ENCODE data around the gene BCDIN3D.
A peak's percentile ranks its signal among the peaks of the same experiment; 100 is the strongest.

The BCDIN3D gene

DNA sequence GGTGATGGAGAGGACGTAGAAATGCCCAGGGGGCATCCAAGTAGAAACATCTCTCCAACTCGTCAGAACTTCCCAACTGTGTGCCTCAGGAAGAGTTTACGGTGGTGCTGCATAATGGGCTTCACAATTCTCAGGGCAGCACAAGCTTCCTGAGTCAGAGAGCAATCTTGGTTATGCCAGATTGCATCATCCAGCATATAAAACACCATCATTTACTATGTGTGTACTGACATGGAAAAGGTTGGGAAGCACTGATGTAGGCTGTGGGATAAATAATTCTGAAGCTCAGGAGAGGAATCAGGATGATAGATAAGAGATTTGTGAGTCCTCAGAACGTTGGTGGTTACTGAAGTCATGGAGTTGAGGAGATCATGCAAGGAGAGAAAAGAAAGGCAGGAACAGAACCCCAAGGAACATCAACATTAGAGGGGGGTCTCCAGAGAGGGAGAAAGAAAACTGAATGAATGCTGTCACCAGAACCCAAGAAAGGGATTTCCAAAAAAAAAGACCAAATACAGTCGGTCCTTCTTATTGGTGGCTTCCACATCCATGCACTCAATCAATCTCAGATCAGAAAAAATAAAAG lies 10.0 kb downstream of the BCDIN3D start:
- Histone ChIP-seq H3K79me2 (ENCODE audit: control insufficient read depth, low read length) (peaks cover 7% of the 10 kb centered on the region), H4K20me1 (ENCODE audit: control insufficient read depth, insufficient read depth, low read depth, low read length) (peaks cover 4% of the 10 kb centered on the region; the same call in 1 of the 2 replicates), H3K36me3 (ENCODE audit: control insufficient read depth, low read length) (peaks cover 1% of the 10 kb centered on the region; the same call in 1 of the 2 replicates), H3K9me2 (replicated peaks; ENCODE audit: control insufficient read depth, low read length) (no peaks in the 10 kb centered on the region), H3K4me3 (ENCODE audit: low read length) (no peak overlapping the region), H3K4me2 (ENCODE audit: low read length) (no peak overlapping the region), H3F3A (ENCODE audit: control insufficient read depth, insufficient read depth) (no peaks in the 10 kb centered on the region), H3K4me1 (ENCODE audit: control insufficient read depth, low read length) (peaks cover 10% of the 10 kb centered on the region), H3K27ac (ENCODE audit: low read depth, low read length) (no peak overlapping the region), H3K27me3 (ENCODE audit: control insufficient read depth, low read length) (no peaks in the 10 kb centered on the region), H3K9me3 (ENCODE audit: control insufficient read depth, insufficient read depth, low read length) (no peaks in the 10 kb centered on the region)
- no peak for TF ChIP-seq EZH2phosphoT487 (IDR thresholded peaks at IDR 0.05; ENCODE audit: borderline replicate concordance, low read length)
- TF ChIP-seq, protein P1, sequence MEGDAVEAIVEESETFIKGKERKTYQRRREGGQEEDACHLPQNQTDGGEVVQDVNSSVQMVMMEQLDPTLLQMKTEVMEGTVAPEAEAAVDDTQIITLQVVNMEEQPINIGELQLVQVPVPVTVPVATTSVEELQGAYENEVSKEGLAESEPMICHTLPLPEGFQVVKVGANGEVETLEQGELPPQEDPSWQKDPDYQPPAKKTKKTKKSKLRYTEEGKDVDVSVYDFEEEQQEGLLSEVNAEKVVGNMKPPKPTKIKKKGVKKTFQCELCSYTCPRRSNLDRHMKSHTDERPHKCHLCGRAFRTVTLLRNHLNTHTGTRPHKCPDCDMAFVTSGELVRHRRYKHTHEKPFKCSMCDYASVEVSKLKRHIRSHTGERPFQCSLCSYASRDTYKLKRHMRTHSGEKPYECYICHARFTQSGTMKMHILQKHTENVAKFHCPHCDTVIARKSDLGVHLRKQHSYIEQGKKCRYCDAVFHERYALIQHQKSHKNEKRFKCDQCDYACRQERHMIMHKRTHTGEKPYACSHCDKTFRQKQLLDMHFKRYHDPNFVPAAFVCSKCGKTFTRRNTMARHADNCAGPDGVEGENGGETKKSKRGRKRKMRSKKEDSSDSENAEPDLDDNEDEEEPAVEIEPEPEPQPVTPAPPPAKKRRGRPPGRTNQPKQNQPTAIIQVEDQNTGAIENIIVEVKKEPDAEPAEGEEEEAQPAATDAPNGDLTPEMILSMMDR (IDR thresholded peaks at IDR 0.05; ENCODE audit: low read depth, low read length, poor library complexity, severe bottlenecking), result no peak

DNA sequence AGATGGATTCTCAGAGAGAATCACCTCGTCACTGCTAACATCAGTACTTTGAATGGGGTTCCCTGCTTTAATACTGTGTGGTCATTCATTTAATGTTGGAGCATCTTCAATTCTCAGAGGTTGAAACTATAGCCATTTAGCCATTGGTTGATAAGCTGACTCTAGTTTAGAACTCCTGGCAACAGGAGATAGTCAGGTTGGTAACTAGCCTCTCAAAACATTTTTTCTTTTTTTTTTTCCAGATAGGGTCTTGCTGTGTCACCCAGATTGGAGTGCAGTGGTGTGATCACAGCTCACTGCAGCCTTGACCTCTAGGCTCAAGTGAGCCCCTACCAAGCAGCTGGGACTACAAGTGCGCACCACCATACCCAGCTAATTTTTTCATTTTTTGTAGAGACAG lies 11.2 kb downstream of the BCDIN3D start:
- H3K4me1 ChIP-seq (ENCODE audit: control insufficient read depth, low read length), result peaks cover 18% of the 10 kb centered on the region
- H3K27ac ChIP-seq (ENCODE audit: low read depth, low read length), result no peak overlapping the region
- H3F3A ChIP-seq (ENCODE audit: control insufficient read depth, insufficient read depth), result no peaks in the 10 kb centered on the region
- no peak for TF ChIP-seq EZH2phosphoT487 (IDR thresholded peaks at IDR 0.05; ENCODE audit: borderline replicate concordance, low read length)
- no peaks in the 10 kb centered on the region for H3K36me3 ChIP-seq (ENCODE audit: control insufficient read depth, low read length)
- H3K4me3 ChIP-seq (ENCODE audit: low read length), result no peak overlapping the region
- no peaks in the 10 kb centered on the region for H3K27me3 ChIP-seq (ENCODE audit: control insufficient read depth, low read length)
- no peaks in the 10 kb centered on the region for H3K9me2 ChIP-seq (replicated peaks; ENCODE audit: control insufficient read depth, low read length)
- H3K79me2 ChIP-seq (ENCODE audit: control insufficient read depth, low read length), result peaks cover 17% of the 10 kb centered on the region
- no peak overlapping the region for H3K4me2 ChIP-seq (ENCODE audit: low read length)
- no peaks in the 10 kb centered on the region for H3K9me3 ChIP-seq (ENCODE audit: control insufficient read depth, insufficient read depth, low read length)
- H4K20me1 ChIP-seq (ENCODE audit: control insufficient read depth, insufficient read depth, low read depth, low read length), result peaks cover 4% of the 10 kb centered on the region; the same call in 1 of the 2 replicates

DNA sequence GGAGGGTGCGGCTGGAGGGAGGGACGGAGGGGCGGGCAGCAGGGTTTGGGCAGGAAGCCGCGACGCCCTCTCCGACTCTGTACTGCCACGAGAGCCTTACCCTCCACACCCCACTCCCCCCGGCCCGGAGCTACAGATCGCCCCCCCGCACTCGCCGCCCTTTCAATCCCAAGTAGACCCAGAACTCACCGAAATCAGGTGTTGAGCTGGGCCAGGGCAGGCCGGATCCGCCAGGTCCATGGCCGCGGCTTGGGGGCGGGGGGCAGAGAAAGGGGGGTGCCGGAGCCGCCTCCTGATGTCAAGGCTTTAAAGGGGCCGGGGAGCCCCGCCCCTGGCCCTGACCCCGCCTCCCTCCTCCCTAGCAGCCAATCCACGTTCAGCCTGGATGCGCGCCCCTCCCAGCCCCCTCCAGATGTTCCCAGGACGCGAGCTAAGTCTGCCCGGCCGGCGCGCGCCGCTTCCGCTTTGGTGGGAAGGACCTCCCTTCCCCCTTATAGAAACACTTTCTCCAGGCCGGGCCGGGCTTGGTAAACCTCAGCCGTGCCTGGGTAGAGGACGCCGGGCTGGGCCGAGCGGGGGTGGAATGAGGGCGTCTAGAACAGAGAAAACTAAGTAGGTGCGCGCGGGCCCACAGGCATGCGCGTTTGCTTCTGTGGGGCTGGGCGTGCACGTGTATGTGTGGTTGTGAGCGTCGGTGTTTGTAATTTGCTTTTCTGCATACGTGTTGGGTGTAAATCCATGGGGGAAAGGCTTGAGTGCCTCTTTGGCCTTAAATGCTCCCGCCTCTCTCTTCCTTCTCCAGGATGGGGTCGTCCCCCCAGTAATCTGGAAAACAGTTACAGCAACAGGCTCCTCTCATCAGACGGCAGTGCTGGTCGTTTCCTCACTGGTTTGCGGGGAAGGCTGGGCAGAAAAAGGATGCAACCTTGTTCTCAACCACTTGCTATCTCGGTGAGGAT lies 14.5 kb downstream of the BCDIN3D start, which contains the start of gene NCKAP5L:
Gene NCKAP5L, minus strand, starts transcription at position 281 of the 959 bp plus-strand sequence. CDS start 24,369 bp downstream, outside the sequence.
- peak within 1 kb of the TSS; percentile 95 for H3K4me3 ChIP-seq (ENCODE audit: low read length)
- H3K27ac ChIP-seq (ENCODE audit: low read depth, low read length), result peak within 1 kb of the TSS; percentile 40
- H3K9me2 ChIP-seq (replicated peaks; ENCODE audit: control insufficient read depth, low read length), result no peaks in the 10 kb centered on the region
- no peaks in the 10 kb centered on the region for H4K20me1 ChIP-seq (ENCODE audit: control insufficient read depth, insufficient read depth, low read depth, low read length)
- peaks cover 34% of the 10 kb centered on the region for H3K79me2 ChIP-seq (ENCODE audit: control insufficient read depth, low read length)
- H3K36me3 ChIP-seq (ENCODE audit: control insufficient read depth, low read length), result no peaks in the 10 kb centered on the region
- peak within 1 kb of the TSS; percentile 96 for H3K4me2 ChIP-seq (ENCODE audit: low read length)
- no peaks in the 10 kb centered on the region for H3F3A ChIP-seq (ENCODE audit: control insufficient read depth, insufficient read depth)
- TF ChIP-seq EZH2phosphoT487 (IDR thresholded peaks at IDR 0.05; ENCODE audit: borderline replicate concordance, low read length), result no peak
- TF ChIP-seq, protein P1 (IDR thresholded peaks at IDR 0.05; ENCODE audit: low read depth, low read length, poor library complexity, severe bottlenecking), result no peak
- H3K4me1 ChIP-seq (ENCODE audit: control insufficient read depth, low read length), result peaks cover 31% of the 10 kb centered on the region
- H3K9me3 ChIP-seq (ENCODE audit: control insufficient read depth, insufficient read depth, low read length), result no peaks in the 10 kb centered on the region
- H3K27me3 ChIP-seq (ENCODE audit: control insufficient read depth, low read length), result no peaks in the 10 kb centered on the region

Measured in DOHH2 (cell line).